HG02870 (cell line): ENCODE measurements around the gene EFHC1.
"Not testable (repeated sequence)": the region's sequence is repeated elsewhere in the genome, so short reads cannot be mapped to it uniquely, and the experiment has no call there.

Experiments
- ATAC-seq: cut with Tn5 transposase; IDR thresholded peaks from one replicate; pipeline ENCODE4 v1.9.1; 2021; ENCODE audit warnings: mild to moderate bottlenecking, moderate library complexity; ENCODE audit not compliant: unreplicated experiment

The EFHC1 gene, protein sequence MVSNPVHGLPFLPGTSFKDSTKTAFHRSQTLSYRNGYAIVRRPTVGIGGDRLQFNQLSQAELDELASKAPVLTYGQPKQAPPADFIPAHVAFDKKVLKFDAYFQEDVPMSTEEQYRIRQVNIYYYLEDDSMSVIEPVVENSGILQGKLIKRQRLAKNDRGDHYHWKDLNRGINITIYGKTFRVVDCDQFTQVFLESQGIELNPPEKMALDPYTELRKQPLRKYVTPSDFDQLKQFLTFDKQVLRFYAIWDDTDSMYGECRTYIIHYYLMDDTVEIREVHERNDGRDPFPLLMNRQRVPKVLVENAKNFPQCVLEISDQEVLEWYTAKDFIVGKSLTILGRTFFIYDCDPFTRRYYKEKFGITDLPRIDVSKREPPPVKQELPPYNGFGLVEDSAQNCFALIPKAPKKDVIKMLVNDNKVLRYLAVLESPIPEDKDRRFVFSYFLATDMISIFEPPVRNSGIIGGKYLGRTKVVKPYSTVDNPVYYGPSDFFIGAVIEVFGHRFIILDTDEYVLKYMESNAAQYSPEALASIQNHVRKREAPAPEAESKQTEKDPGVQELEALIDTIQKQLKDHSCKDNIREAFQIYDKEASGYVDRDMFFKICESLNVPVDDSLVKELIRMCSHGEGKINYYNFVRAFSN

DNA sequence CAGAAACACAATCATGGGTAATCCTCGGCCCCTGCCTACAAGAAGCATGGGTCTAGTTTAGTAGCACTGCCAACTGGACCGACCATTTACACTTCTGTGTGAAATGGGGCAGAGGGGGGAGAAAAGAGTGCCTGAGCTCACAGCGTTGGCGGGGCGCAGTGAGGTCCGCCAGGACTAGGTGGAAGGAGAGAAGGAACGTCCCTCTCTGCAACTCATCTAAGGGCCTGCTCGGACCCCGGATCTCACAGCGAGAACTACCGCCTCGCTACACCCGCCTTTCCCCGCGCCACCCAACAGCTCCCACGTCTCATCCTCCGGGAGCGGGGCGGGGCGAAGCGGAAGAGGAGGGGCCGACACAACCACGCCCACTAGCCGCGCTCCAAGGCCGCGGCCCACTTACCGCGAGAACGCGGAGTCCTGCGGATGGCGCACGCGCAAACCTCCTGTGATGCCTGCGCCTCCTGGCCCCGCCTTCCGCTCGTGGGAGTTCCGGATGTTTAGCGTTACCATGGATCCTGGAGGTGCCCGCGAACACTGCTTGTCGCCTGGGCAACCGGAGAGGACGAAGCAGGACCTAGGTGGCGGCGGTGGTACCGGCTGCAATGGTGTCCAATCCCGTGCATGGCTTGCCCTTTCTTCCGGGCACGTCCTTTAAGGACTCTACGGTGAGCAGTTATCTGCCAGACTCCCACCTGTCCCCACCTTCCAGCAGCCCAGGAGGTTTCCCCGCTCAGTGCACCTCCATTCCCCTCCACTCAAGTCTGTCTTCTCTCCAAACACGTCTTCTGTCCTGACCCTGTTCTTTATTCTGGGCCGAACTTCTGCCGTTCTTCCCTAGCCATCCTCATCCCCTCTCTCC lies at the start of gene EFHC1:
Gene EFHC1, plus strand, starts transcription at position 534 of the 859 bp plus-strand sequence. Its CDS starts 69 bp downstream, at position 603.
- peak; percentile 90 for ATAC-seq

- ATAC-seq, result no peak
Measured at GRCh38 chr6:52371656-52372191, 48.4 kb upstream of the EFHC1 start.

DNA sequence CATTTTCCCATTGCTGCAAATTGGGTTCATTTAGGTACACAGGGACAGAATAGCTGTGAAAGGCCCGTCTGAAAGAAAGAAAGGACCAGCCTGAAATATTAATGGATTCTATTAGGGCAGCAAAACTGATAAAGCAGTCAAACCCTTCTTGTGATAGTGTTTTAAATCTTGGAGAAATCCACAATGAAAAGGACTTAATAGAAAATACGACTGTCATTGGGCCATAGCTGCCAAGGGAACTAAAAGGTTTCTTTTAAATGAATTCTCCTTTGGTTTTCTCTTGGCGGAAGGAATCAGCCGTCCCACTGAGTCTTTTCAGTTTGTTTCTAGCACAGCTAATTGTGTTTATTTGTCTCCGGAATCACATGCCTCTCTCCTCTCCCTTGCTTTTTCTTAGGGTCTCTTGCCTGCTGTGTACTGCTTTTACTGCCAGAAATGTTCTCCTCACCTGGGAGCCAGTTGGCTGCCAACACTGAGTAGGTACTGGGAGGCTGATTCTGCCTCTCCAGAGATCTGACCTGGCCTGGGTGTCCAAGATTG lies 46.9 kb upstream of the EFHC1 start:
- ATAC-seq, result no peak

GRCh38 chr6:52374247-52374646 lies 45.9 kb upstream of the EFHC1 start:
- ATAC-seq, result no peak

DNA sequence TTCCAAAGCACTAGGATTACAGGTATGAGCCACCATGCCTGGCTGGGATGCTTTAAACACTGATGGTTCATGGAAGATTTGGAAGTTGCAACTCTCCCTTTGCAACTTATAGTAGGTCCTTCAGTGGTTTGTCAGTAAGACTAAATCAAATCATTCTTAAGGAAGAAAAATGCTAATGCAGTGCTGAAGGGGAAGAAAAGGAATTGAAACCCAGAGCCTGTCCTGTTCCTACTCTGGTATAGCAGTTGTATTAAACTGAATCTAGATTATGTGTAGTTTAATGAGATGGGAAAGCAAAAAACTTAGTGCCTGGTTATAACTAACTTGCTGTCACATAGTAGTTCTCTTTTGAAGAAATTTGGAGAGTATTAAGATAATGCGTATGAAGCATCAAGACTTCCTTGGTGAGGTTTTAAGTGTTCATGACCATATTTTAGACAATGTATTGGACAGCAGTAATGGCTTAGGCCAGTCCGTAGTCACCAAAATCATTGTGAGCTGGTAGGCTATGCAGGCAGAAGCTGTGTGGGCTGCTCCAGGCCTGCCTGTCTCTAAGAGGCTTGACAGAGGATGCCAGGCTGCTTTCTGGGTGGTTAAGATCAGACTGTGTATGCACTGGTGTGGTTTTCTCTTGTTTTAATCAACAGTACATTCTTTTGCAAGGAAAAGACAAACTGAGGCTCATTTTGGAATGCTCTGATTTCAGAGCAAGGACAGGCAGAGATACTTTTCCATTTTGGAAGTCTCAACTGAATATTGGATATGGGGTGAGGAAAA lies 44.2 kb upstream of the EFHC1 start:
- ATAC-seq, result no peak

DNA sequence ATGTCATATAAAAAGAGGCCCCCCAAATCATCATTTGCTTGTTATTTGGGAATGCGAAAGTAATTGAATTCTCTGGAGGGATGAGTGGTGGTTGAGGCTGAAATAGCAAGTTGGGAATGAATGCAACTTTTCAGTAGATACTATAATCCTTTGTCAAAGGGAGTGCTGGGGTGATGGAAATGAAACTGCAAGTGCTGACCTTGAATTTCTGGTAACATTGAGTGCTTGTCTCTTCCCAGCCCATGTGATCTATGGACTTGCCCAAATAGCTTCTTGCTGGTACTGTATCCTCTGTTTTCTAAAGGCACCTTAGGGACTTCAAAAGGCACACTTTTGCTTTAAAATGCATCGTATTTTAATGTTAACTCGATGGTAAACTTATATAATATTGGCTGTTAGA lies 43.4 kb upstream of the EFHC1 start:
- no peak for ATAC-seq

- ATAC-seq, result no peak
Measured at GRCh38 chr6:52377538-52378221, 42.5 kb upstream of the EFHC1 start.

- no peak for ATAC-seq
Measured at GRCh38 chr6:52381249-52381648, 38.9 kb upstream of the EFHC1 start.

- no peak for ATAC-seq
Measured at GRCh38 chr6:52384145-52384766, 35.9 kb upstream of the EFHC1 start.

DNA sequence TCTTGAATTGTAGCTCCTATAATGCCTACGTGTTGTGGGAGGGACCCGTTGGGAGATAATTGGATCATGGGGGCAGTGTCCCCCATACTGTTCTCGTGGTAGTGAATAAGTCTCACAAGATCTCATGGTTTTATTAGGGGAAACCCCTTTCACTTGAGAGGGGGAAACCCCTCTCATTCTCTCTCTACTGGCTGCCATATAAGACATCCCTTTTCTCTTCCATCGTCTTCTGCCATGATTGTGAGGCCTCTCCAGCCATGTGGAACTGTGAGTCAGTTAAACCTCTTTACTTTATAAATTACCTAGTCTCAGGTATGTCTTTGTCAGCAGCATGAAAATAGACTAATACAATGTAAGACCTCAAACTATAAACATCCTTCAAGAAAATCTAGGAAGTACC lies 35.1 kb upstream of the EFHC1 start:
- ATAC-seq, result no peak

- not testable (repeated sequence) for ATAC-seq
Measured at GRCh38 chr6:52388119-52388518, 32.0 kb upstream of the EFHC1 start.

DNA sequence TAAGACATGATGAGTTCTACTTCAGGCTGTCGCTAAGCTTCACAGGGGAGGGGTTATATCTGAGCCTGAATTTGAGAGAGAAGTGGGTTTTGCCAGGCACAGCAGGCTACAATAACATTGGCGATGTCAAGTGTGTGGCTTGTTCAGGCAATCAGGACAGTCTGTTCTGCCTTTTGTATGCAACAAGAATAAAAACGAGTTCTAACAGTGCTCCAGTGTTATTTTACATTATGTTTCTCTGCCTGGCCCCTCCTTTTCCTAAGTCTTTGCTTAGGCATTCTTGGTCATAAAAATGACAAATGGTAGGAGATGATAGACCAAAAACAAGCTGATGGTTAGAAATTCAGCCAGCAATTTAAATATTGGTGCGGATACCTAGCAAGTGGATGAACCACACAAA lies 31.4 kb upstream of the EFHC1 start:
- ATAC-seq, result no peak

GRCh38 chr6:52389264-52389625 lies 30.9 kb upstream of the EFHC1 start:
- ATAC-seq, result no peak

DNA sequence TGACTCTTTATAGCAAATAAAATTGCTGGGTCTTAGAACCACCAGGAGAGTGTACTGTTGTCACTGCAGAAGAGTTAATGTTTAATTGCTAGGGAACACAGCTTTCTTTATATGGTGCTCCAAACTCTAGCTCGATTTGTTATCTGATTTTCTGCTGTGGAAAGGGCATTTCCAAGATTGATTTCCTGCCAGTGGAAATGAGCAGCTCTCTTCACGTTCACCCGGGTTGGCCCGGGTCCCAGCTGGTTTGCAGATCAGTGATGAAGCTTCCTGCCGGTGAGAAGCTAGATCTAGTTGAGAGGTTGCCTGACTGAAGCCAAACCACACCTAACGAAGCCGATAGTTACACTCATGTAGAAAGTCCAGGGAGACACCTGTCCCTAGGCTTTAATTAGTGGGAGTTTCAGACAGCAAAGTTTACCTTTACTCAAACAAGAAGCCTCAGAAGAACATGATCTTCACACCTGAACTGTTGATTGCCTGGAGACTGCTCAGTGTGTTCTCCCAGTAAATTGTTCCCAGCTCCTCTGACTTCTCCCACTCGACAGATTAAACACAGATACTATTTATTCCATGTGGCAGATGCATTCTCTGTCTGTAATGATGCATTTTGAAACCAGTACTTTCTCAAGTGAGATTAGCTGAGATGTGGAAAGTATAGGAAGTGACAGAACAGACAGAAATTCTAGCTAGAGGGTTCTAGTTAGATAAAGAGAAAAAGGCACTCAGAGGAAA lies 30.3 kb upstream of the EFHC1 start:
- peak; percentile 60 for ATAC-seq

GRCh38 chr6:52390361-52390727 lies 29.8 kb upstream of the EFHC1 start:
- peak; percentile 34 for ATAC-seq

GRCh38 chr6:52391599-52391998 lies 28.5 kb upstream of the EFHC1 start:
- ATAC-seq, result no peak

- no peak for ATAC-seq
Measured at GRCh38 chr6:52392944-52393343, 27.2 kb upstream of the EFHC1 start.

- ATAC-seq, result no peak
Measured at GRCh38 chr6:52393780-52394179, 26.4 kb upstream of the EFHC1 start.

- ATAC-seq, result peak; percentile 46
Measured at GRCh38 chr6:52394251-52394666, 25.9 kb upstream of the EFHC1 start.
